Hepatocyte (in vitro differentiated cells): ENCODE measurements around the gene POU2F1.

Experiments
- CTCF ChIP-seq: fragments of 200-600 bp; sonication (generic); IDR thresholded peaks from 2 replicates; pipeline ENCODE4 v1.5.1; 2016; ENCODE audit warnings: antibody characterized with exemption, mild to moderate bottlenecking; ENCODE audit not compliant: poor library complexity
- EZH2 ChIP-seq: fragments of 200-600 bp; sonication (generic); IDR thresholded peaks from 2 replicates; pipeline ENCODE4 v1.6.1; 2016; ENCODE audit warnings: antibody characterized with exemption, mild to moderate bottlenecking, borderline replicate concordance

GRCh38 chr1:167453123-167453522, 232.4 kb downstream of the POU2F1 start:
- no peak for TF ChIP-seq CTCF
- no peak for TF ChIP-seq EZH2
